SK-N-SH (cell line): Measurements from ENCODE around the gene ATP2B2. TPM values are rescaled to one million over a fixed set of nuclear protein-coding genes. Genes with fewer than 3 reads are reported as not detected.

ENCODE experiments used
- CTCF ChIA-PET: fragments of 300-600, 350-600 bp; formaldehyde crosslinking; extraction: SDS; loops from one replicate; lab custom pipeline; 2021; lab: Yijun Ruan, JAX
- POLR2A ChIA-PET: fragments of 350-600 bp; sonication (Branson Sonifier 250); formaldehyde crosslinking; extraction: SDS; loops from one replicate; lab custom pipeline; 2020; ENCODE audit warnings: antibody characterized with exemption, inconsistent platforms; lab: Yijun Ruan, JAX
- DNase-seq: peaks from one replicate; pipeline ENCODE4 v3.0.0; 2012
- H2AFZ ChIP-seq: fragments of 200-600 bp; sonication (generic); 2 replicates; pipeline ENCODE4 v1.8.1; 2016; ENCODE audit warnings: antibody characterized with exemption, mild to moderate bottlenecking, low read depth
- H3F3A ChIP-seq: fragments of 200-600 bp; sonication (generic); replicated peaks from 2 replicates; pipeline ENCODE3; 2016; ENCODE audit warnings: antibody characterized with exemption, mild to moderate bottlenecking; ENCODE audit not compliant: insufficient read depth
- H3K27ac ChIP-seq, 2 experiments: fragments of 200-500 bp in 1 of 2; fragments of 200-600 bp in 1 of 2; sonication (Bioruptor generic) in 1 of 2; sonication (generic), shearing (Covaris generic) in 1 of 2; 2 replicates each; pipeline versions ENCODE4 v1.5.1 to v1.6.1; 2014 to 2016; ENCODE audit warnings: low read depth in 2 of 2, inconsistent platforms in 1 of 2, low read length in 1 of 2, mild to moderate bottlenecking in 1 of 2, mixed read lengths in 1 of 2
- H3K27me3 ChIP-seq: fragments of 200-600 bp; sonication (generic), shearing (Covaris generic); 2 replicates; pipeline ENCODE4 v1.6.1; 2016; ENCODE audit warnings: mixed run types; ENCODE audit not compliant: insufficient read depth
- H3K36me3 ChIP-seq, 2 experiments: fragments of 200-500 bp in 1 of 2; fragments of 200-600 bp in 1 of 2; sonication (Bioruptor generic) in 1 of 2; sonication (generic) in 1 of 2; replicated peaks in 1 of 2; 2 replicates each; pipeline versions ENCODE3 to v1.5.1; 2014 to 2016; ENCODE audit warnings: low read length in 1 of 2, mild to moderate bottlenecking in 1 of 2; ENCODE audit not compliant: insufficient read depth in 2 of 2, control insufficient read depth in 1 of 2
- H3K4me1 ChIP-seq, 2 experiments: fragments of 200-500 bp in 1 of 2; fragments of 200-600 bp in 1 of 2; sonication (Bioruptor generic) in 1 of 2; sonication (generic), shearing (Covaris generic) in 1 of 2; 2 replicates each; pipeline versions ENCODE4 v1.5.1 to v1.6.1; 2014 to 2016; ENCODE audit warnings: low read depth in 1 of 2, low read length in 1 of 2, mixed run types in 1 of 2; ENCODE audit not compliant: insufficient read depth in 2 of 2, control insufficient read depth in 1 of 2
- H3K4me2 ChIP-seq: fragments of 200-600 bp; sonication (generic), shearing (Covaris generic); 2 replicates; pipeline ENCODE4 v1.6.1; 2017; ENCODE audit warnings: mixed run types
- H3K4me3 ChIP-seq, 2 experiments: fragments of 200-500 bp in 1 of 2; fragments of 200-600 bp in 1 of 2; sonication (Bioruptor generic) in 1 of 2; sonication (generic), shearing (Covaris generic) in 1 of 2; 2 replicates each; pipeline versions ENCODE4 v1.5.1 to v1.8.1; 2014 to 2016; ENCODE audit warnings: low read depth in 2 of 2, inconsistent platforms in 1 of 2, low read length in 1 of 2, mild to moderate bottlenecking in 1 of 2, mixed read lengths in 1 of 2, moderate library complexity in 1 of 2
- H3K79me2 ChIP-seq: fragments of 200-600 bp; sonication (generic); 2 replicates; pipeline ENCODE4 v1.8.1; 2017; ENCODE audit warnings: mild to moderate bottlenecking; ENCODE audit not compliant: insufficient read depth
- H3K9ac ChIP-seq: fragments of 200-600 bp; sonication (generic); 2 replicates; pipeline ENCODE4 v1.6.1; 2017; ENCODE audit warnings: mixed run types
- H3K9me2 ChIP-seq: fragments of 200-600 bp; sonication (generic); 2 replicates; pipeline ENCODE4 v1.6.1; 2017; ENCODE audit warnings: mixed run types
- H3K9me3 ChIP-seq: fragments of 200-600 bp; sonication (generic); 2 replicates; pipeline ENCODE4 v1.6.1; 2017; ENCODE audit warnings: mixed run types, mild to moderate bottlenecking, moderate library complexity
- H4K20me1 ChIP-seq: fragments of 200-600 bp; sonication (generic); 2 replicates; pipeline ENCODE4 v1.6.1; 2017; ENCODE audit warnings: mild to moderate bottlenecking, mixed run types; ENCODE audit not compliant: insufficient read depth
- CHD2 ChIP-seq: fragments of 150-350 bp; IDR thresholded peaks from 2 replicates; pipeline ENCODE4 v1.6.1; 2018; ENCODE audit warnings: low read length; ENCODE audit not compliant: partially characterized antibody
- ELF1 ChIP-seq: IDR thresholded peaks from 2 replicates; pipeline ENCODE4 v1.4.0; 2012
- FOSL2 ChIP-seq: IDR thresholded peaks from 2 replicates; pipeline ENCODE4 v1.4.0; 2012; ENCODE audit warnings: low read depth, mild to moderate bottlenecking, moderate library complexity, borderline replicate concordance
- GATA2 ChIP-seq: sonication (generic); formaldehyde crosslinking; IDR thresholded peaks from 2 replicates; pipeline ENCODE4 v1.5.0; 2020; ENCODE audit warnings: mild to moderate bottlenecking, missing genetic modification reagents
- MXI1 ChIP-seq: IDR thresholded peaks from 2 replicates; pipeline ENCODE4 v1.6.1; 2012; ENCODE audit warnings: mild to moderate bottlenecking, low read depth, low read length, improper control_type of control experiment
- NFIC ChIP-seq: IDR thresholded peaks from 2 replicates; pipeline ENCODE4 v1.4.0; 2012; ENCODE audit warnings: borderline replicate concordance
- RFX5 ChIP-seq: IDR thresholded peaks from 2 replicates; pipeline ENCODE4 v1.6.1; 2012; ENCODE audit warnings: mild to moderate bottlenecking, improper control_type of control experiment, low read length
- RXRA ChIP-seq: IDR thresholded peaks from 2 replicates; pipeline ENCODE4 v1.4.0; 2012; ENCODE audit warnings: low read depth, mild to moderate bottlenecking, borderline replicate concordance
- TCF12 ChIP-seq: IDR thresholded peaks from 2 replicates; pipeline ENCODE4 v1.4.0; 2012
- WGBS: methylation state at CpG from one replicate; pipeline ENCODE4 v1.1.6; 2017; ENCODE audit warnings: low lambda C conversion rate; 5-methylcytosine and 5-hydroxymethylcytosine counted together
- polyA plus RNA-seq, 3 experiments: library from polyadenylated mRNA; depleted of rRNA; stranded (reverse); fragments of >200 nt; gene quantifications; 2 replicates each; pipeline ENCODE4 v1.2.3, GENCODE V29; 2012
- TF ChIP-seq, protein P1 (sequence below): fragments of 150-350 bp; IDR thresholded peaks from 2 replicates; pipeline ENCODE4 v1.6.1; 2017; ENCODE audit warnings: antibody characterized with exemption, low read length, low read depth, borderline replicate concordance
- TF ChIP-seq, protein P2 (sequence below): IDR thresholded peaks from 2 replicates; pipeline ENCODE4 v1.4.0; 2012; ENCODE audit warnings: low read depth

Gene ATP2B2
- polyA plus RNA-seq, 1 of the 3 experiments (the other 2 are of a cell fraction), result 0.15 TPM

DNA sequence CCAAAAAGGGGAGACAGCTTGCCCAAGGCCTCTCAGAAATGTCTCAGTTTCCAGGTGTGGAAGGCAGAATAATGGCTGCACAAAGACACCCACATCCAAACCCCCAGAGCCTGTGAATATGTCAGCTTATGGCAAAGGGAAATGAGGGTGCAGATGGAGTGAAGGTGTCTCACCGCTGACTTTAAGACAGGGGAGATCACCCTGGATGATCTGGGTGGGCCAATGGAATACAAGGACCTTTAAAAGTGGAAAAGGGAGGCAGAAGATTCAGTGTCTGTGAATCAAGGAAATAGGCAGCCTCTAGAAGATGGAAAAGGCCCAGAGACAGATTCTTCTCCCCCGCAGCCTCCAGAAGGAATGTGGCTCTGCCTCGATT is 48.8 kb upstream of the ATP2B2 start:
- no peaks in the 10 kb centered on the region for H3F3A ChIP-seq
- no peaks in the 10 kb centered on the region for H3K9me2 ChIP-seq
- 59% methylated on average over 3 of the region's 3 CpGs for WGBS
- no peak overlapping the region for H3K4me3 ChIP-seq
- no peak for DNase-seq
- no peak overlapping the region for H3K9ac ChIP-seq
- CTCF ChIA-PET, result interaction anchor here (0.5 to 1.1 kb wide), 3 partner anchors 35 to 210 kb away, joined by 3 read pairs; no protein-coding TSS in a partner anchor
- no peaks in the 10 kb centered on the region for H3K4me1 ChIP-seq
- no peaks in the 10 kb centered on the region for H3K36me3 ChIP-seq
- TF ChIP-seq FOSL2 (no peak), MXI1 (no peak), CHD2 (no peak)
- TF ChIP-seq, protein P1, sequence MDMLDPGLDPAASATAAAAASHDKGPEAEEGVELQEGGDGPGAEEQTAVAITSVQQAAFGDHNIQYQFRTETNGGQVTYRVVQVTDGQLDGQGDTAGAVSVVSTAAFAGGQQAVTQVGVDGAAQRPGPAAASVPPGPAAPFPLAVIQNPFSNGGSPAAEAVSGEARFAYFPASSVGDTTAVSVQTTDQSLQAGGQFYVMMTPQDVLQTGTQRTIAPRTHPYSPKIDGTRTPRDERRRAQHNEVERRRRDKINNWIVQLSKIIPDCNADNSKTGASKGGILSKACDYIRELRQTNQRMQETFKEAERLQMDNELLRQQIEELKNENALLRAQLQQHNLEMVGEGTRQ, result no peak
- TF ChIP-seq, all 33 proteins: peak for 0
- H3K79me2 ChIP-seq, result no peaks in the 10 kb centered on the region
- no peaks in the 10 kb centered on the region for H3K9me3 ChIP-seq
- H3K27ac ChIP-seq, result no peak overlapping the region
- no peak overlapping the region for H3K4me2 ChIP-seq
- no peaks in the 10 kb centered on the region for H4K20me1 ChIP-seq
- H2AFZ ChIP-seq, result no peak overlapping the region
- H3K27me3 ChIP-seq, result no peaks in the 10 kb centered on the region
- POLR2A ChIA-PET, result no interaction called here

DNA sequence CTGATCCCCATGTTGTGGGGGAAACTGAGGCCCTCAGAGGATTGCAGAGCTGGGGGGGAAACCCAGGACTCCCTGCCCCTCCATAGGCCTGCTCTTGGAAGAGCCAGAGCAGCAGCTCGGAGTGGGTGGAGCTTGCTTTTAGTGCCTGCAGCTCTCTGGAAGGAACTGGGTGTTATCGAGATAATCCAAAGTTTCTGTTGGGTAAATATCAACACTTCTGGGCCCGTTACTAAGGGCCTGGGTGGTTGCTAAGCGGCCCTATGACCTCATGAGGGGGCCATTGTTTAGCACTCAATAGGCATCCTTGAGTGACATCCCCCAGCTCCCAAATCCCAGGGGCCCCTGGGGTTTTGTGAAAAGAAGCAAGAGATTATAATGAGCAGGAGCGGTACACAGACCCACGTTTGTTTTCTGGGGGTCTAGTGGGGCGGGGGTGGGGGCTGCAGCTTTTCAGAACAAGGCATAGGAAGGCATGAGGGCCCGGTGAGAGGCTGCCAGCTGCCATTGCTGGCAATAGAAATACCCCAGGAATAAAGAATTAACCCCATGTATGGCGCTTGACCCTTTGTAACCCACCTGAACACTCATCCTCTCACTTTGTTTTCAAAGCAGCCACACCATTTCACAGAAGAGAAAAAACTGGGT is 48.3 kb upstream of the ATP2B2 start:
- H3K9me2 ChIP-seq, result no peaks in the 10 kb centered on the region
- no peaks in the 10 kb centered on the region for H3K27me3 ChIP-seq
- H3K9ac ChIP-seq, result no peak overlapping the region
- H3K4me3 ChIP-seq, result no peak overlapping the region
- TF ChIP-seq, protein P2, sequence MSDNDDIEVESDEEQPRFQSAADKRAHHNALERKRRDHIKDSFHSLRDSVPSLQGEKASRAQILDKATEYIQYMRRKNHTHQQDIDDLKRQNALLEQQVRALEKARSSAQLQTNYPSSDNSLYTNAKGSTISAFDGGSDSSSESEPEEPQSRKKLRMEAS, result no peak
- TF ChIP-seq RFX5 (no peak), RXRA (no peak), GATA2 (CRISPR knock-in tag) (no peak), ELF1 (no peak), TCF12 (no peak), NFIC (no peak)
- TF ChIP-seq, protein P1, result no peak
- H3F3A ChIP-seq, result no peaks in the 10 kb centered on the region
- no peak overlapping the region for H3K4me2 ChIP-seq
- no peak overlapping the region for H2AFZ ChIP-seq
- no peak for DNase-seq
- H4K20me1 ChIP-seq, result no peaks in the 10 kb centered on the region
- CTCF ChIA-PET, result interaction anchor here (0.5 to 1.9 kb wide), 6 partner anchors 23 to 210 kb away, joined by 3 to 7 read pairs (median 3); no protein-coding TSS in a partner anchor
- POLR2A ChIA-PET, result no interaction called here
- H3K36me3 ChIP-seq, result no peaks in the 10 kb centered on the region
- H3K9me3 ChIP-seq, result no peaks in the 10 kb centered on the region
- WGBS, result 24% methylated on average over 9 of the region's 9 CpGs
- H3K4me1 ChIP-seq, result no peaks in the 10 kb centered on the region
- H3K27ac ChIP-seq, result no peak overlapping the region
- H3K79me2 ChIP-seq, result no peaks in the 10 kb centered on the region
